NOMO-1 treated with DMSO at 0.1 percent for 48 hours (cell line): Measurements from ENCODE around the gene PRRC2B.

Source experiments
- DNase-seq: peaks from one replicate; lab custom pipeline; 2025; ENCODE audit not compliant: unreplicated experiment; lab: John Stamatoyannopoulos, UW

Gene PRRC2B

DNA sequence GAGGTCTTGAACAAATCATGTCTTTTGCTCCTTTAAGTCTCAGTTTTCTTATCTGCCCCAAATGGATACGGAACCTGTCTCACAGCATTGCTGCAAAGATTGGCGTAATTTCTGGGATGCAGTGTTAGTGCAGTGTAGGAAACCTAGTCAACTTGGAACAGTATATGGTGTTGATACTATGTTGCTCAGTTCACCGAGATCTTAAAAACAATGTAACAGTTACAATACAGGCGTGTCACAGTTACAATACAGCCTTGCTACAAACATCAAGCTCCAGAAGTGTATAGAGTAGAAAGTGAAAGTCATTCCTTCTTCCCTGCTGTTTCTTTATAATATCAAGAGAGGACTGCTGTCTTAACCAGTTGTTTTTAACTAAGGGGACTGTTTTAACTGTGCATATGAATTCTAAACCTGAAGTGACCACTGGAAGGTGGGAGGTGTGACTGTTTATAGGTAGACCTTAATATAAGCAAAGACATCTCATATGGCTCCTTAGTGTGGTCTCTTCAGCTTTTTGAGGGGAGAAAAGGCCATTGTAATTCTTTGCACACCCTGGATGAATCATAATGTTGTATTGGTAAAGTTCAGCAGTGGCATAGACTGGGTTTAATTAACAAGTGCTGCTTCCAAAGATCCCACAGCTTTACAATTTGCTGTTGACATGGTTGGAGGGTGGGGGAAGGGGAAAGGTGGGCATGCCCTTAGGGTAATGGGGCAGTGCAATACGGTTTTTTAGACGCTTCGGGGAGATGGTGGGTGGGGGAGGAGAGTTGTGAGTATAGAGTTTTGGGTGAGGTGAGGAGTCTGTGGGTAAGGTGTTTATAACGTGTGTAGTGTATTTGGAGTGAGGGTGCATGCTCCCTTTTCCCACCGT, 12.9 kb downstream of the PRRC2B start:
- DNase-seq: no peak

DNA sequence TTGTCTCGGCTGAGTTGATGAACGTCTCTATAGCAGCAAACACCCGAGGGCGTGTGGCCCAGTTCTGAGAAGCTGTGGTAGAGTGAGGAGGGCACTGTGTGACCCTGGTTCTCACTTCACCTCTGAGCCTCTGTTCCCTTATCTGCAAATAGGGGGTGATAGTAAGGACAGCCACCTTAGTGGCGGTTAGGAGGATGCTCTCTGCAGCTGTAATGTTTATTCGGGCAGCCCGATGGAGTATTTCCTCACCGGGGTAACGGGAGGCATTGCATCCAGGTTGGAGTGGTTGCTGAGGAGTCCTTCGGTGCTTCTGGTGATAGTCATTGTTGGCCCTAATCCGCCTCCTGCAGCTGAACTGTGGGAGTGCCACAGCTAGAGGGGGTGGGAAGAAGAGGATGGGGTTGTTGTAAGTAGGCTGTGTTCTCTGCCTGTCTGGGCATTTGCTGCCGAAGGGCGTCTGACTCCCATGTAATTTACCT, 13.9 kb downstream of the PRRC2B start:
- no peak for DNase-seq

DNA sequence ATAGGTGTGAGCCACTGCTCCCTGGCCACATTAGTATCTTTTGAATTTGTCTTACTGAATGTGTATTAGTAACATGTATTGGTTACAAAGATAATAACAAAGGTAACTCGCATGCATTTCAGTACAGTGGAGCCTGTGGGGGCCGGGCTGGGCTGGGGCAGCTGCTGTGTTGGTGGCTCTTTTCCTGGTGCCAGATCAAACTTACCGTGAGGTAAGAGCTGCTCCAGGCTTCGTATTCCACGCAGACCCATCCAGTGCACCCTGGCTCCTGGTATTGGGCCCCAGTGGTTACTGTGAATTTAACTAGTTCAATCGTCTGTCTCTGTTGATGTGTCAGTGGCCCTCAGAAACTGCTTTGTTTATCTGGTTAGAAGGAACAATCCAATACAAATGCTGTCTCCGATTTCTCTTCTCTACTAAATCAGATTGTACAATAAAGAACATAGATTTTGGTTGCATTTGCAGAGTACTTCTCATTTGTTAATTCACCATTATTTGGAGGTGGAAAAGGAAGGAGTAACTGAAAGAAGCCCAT, 15.6 kb downstream of the PRRC2B start:
- DNase-seq: no peak

DNA sequence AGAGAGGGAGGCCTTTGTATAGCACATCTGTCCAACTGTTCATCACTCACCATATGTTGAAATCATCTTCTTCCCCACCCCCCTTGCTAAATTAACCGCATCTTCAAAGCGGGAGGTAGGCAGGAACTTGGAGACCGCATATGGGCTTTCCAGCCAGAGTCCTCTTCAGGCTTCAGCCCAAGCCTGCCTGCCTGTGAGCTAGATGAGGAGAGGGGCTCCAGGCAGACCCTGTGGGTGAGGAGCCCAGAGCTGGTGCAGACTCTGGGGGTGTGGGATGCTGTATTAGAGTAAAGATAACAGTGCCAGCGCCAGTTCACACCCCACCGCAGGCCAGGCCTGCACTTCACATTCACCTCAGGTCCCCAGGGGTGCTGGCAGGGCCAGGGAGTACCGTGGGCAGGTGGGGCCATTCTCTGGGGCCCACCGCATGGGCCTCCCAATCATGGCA, 16.2 kb downstream of the PRRC2B start:
- DNase-seq: peak; percentile 86

DNA sequence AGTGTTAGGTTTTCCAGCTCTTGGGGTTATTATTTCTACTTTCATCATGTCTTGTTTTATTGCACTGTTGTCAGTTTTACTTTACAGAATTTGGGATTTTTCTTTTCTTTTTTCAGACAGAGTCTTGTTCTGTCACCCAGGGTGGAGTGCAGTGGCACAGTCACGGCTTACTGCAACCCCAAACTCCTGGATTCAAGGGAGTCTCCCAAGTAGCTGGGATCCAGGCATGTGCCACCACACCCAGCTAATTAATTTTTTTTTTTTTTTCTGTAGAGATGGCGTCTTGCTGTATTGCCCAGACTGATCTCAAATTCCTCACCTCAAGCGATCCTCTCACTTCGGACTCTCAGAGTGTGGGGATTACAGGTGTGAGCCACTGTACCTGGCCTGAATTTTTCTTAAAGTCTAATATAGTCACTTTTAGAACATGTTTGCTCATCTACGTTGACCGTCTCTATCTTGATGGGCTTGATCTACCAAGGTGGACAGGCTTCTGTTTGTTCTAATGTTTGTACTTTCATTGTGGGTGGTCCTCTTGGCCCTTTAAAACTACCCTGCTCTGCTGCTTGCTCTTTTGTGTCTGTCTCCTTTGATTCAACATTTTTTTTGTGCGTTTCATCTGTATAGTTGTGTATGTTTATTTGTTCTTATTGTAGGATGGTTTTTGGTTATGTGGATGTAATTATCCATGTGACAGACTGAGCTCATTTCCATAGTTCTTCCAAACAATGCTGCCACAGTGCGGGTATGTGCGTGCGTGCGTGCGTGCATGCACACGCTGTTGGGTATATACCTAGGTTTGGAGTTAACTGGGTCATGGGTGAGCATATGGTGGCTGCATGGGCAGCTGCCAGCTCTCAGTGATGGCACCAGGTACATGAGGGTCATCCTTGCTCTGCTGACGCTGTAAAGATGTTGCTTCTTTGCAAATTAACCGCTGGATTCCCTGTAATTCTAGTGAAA, 18.1 kb downstream of the PRRC2B start:
- DNase-seq: no peak

DNA sequence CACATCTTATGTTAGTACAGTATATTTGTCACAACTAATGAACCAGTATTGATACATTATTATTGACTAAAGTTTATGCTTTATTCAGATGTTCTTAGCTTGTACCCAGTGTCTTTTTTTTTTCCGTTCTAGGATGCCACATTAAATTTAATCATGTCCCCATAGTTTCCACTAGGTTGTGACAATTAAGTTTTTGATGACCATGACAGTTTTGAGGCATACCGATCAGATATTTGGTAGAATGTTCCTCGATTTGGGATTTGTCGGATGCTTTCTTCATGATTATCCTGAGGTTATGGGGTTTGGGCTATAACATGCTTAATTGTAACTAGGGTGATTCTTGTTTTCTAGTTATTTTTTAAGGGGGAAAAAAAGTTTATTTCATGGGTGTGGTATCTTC, 22.6 kb downstream of the PRRC2B start:
- no peak for DNase-seq

DNA sequence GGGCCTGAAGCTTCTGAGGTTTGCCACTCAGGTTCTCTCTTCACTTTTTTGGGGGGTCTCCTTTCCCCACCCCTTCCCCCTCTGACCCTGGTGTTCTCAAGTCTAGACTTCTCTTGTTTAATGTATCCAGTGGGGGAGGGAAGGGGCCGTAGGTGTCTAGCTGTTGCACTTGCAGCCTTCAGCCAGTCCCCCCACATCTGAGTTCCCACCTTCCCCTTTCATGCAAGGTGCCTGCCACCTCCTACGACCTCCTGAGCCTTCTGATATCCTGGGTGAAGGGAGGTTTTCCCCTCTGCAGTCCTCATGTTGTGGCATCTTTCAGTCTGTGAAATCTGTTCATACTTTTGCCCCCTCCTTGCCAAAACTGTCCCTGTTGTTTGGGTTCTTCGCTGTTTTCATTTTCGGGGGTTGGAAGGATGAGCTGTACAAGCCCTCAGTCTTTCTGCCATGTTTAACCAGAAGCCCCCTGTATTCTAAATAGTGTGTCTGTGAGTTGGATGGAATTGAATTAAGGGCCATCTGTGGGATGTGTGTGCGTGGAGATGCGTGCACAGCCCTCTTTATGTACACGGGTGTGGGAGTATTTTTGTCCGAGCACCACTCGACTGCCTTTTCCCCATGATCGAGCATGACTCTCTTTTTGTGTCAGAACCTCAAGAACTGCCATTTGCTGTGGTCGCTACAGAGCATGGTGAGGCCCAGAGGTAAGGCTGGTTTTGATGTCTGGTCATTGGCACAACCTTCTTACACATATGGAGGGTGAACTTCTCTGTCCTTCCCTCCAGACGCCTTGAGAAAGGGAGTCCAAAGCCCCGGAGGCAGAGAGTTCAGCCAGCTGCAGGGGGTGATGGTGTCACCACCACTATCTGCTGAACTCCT, 23.6 kb downstream of the PRRC2B start:
- no peak for DNase-seq

DNA sequence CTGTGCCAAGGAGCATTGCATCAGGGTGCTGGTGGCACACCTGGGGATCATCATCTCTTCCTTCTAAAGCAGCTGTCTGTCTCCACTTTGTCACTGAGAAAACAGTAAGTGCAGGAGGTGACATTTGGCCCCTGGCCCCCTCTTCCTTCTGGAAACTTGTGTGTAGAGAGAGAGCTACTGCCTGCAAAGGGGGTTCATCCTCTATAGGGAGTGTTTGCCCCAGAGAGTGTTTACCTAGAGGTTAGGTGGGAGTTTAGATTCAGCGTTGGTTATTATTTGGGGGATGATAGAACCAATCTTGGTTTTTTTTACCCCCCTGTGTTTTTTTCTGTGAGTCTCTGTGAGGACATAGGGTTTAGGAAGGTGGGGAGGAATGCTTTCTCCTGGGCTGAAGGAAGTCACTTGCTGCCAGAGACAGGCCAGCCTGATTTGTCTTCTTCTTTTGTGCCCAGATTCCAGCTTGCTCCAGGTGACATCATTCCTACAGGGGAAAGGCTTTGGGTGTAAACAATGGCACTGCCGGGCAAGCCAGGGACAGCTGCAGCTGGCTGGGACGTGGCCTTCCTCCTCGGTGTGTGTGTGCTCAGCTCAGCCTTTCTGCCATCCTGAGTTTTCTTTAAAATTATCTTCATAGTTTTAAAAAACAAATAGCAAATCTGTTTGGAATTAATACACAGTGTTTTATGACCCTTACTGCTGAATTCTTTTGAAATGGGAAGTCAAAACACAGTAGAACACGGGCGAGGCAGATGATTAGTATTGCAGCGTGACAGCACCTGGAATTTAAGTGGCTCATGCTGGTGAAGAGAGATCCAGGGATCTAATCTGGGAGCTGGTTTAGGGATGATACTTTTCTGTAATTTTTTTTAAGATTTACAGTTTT, 24.5 kb downstream of the PRRC2B start:
- no peak for DNase-seq

DNA sequence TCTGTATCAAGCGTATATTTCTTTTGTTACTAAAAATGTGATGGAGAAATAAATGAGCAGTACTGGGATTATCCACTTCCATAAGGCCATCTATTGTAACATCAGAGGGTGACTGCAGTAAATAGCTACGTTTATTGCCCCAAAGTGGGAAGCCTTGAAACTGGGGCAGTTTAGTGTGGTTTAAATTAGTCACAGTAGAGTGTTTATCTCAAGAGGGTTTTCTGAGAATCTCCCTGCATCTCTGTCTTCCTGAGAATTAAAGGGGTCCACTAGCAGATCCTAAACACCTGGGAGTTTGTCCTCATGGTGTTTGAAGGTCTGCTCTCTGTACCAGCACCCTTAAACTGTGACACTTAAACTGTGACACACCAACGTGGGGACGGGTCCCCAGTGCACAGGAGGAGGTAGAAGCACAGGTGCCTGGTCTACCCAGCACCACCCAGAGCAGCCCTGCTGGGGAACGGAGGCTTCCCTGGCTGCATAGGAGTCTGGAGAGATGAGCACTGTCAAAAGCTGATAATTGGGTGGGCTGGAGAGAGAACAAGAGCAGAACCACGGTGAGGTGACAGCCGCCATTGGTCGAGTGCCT, 25.2 kb downstream of the PRRC2B start:
- no peak for DNase-seq

DNA sequence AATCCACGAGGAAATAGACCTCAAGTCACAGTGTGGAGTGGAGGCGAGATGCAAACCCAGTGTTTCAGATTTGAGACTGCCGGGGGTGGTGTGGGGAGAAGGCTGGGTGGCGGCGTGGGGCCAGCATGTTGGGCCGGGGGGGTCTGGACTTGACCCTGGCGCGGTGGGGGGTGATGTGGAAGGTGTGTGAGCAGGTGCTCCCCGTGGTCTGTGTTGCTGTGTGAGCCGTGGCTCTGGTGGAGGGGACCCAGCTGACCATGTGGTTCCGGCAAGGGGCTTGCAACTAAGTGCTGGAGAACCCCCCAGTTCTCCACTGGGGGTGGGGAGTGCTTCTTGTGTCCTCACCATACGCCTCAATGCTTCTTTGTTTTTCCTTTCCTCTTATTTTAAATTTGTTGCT, 25.8 kb downstream of the PRRC2B start:
- DNase-seq: no peak

DNA sequence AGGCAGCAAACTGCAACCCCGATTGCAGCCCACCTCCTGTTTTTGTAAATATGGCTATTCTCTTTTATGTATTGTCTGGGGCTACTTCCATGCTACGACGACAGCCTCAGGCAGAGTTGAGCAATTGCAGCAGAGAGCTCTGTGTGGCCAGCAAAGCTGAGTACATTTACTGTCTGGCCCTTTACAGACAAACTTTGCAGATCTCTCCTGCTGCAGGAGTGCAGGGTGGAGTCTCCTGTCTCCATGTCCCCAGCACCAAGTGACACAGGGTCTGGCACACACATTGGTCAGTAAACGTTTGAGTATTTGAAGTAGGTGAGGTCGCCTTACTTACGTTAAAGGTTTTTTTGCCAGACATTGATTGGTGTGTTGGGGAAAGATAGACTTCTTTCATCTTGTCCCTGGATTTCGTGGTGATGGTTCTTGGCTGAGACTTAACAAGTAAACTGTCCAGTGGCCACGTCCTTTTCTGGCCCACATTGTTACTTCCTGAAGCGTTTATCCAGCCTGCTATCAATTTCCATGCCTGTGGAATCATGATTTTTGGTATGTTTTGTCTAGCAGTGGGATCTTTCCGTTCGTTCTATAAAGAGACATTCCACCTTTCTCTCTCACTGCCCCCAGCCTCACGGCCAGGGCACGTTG, 27.2 kb downstream of the PRRC2B start:
- peak; percentile 6 for DNase-seq

DNA sequence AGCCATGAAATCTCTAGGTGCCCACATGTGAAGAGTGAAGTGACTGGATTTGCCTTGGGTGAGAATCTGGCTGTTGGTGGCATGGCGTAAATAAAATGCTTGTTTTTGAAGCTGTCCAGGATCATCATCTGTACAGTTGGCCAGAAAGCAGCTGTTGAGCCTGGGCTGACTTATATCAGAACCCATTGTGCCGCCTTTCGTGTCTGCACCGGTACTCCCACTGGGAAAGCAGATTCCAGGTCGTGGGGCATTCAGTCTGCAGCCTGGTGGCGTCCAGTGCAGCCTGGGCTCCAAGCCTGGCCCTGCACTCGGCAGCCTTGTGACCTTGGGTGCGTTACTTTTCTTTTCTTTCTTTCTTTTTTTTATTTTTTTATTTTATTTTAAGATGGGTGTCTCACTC, 27.8 kb downstream of the PRRC2B start:
- DNase-seq: no peak

DNA sequence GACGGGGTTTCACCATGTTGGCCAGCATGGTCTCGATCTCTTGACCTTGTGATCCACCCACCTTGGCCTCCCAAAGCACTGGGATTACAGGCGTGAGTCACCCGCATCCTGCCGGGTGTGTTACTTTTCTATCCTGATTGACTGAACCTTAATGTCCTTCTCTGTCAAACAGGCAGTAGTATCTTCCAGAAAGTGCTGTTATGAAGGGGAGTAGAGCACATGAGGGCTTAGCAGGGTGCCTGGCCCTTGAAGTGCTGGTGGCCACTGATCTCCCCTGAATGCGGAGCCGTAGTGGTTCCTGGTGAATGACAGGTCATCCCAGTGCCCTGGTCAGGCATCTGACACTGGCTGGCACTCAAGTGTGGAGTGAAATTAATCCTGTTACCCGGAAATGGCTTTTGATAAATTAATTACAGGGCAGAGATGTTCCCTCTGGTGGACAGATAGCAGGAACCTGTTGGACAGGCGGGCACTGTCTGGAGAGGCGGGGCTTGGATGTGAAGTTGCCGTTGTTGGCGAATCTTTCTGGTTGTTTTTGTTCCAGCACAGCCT, 28.4 kb downstream of the PRRC2B start:
- DNase-seq: no peak

DNA sequence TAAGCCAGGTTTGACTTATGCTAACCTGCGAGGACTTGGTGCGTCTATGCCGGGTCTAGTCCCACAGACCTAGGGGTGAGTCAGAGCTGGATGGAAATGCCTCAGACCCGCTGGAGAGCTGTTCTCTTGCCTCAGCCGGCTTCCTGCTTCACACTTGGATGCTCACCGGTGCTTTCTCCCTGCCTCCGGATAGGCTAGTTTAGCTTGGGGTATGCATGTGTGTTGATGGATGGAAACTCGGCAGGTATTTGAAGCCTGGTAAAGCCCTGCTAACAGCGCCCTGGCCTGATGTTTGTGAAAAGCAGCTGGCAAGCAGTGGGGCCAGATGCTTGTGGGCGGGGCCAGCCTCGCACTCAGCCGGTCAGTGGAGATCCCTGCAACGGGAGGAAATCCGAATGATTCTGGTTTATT, 29.3 kb downstream of the PRRC2B start:
- no peak for DNase-seq

DNA sequence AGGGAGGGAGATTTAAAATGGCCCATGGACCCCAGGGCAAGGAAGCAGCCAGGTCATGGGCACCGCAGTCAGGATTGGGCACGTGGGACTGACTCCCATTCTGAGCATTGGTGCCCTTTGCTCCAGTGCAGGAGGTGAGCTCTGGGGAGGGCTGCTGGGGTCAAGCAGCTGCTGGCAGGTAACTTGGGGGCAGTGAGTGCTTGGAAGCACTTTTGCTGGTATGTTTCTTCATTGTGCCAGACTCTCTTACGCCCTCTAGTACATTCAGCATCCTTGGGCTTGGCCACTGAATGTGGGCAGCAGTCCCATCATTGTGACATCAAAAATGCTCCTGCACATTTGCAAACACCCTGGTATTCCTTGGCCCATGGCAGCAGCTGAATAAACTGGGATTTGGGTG, 32.7 kb downstream of the PRRC2B start:
- DNase-seq: no peak

DNA sequence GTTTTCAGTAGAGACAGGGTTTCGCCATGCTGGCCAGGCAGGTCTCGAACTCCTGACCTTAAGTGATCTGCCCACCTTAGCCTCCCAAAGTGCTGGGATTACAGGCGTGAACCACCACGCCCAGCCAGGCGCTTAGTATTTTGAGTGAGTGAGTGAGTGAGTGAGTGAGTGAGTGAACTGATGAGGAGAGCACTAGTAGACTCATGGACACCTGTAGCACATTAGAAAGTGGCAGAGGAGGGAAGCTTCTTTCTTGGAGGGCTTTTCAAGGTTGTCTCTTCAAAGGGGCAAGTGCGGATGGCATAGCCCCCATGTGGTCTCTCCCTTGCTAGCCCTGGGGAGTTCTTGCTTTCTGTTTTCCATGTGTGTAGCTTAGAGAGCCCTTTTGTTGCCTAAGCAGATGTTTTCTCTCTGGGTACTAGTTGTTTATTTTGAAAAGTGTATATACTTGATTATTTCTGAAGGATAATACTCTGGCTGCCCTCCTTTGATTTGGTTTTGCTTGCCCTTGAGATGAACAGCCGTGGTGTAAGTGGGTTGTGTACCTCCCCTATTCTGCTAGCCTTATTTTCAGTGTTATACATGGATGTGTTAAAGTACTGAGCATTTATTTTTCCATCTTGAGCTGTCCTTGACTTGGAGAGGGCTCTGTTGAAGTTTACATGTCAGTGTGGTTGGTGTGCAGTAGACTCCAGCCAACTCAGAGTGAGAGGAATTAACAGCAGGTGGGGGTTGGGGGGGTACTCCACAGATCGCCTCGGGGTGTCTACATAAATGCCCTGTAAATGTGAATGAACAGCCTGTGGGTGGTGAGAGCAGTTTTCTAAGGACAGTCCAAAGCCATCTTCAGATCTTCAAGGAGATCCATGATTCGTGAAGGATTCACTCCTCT, 35.5 kb downstream of the PRRC2B start:
- DNase-seq: no peak

DNA sequence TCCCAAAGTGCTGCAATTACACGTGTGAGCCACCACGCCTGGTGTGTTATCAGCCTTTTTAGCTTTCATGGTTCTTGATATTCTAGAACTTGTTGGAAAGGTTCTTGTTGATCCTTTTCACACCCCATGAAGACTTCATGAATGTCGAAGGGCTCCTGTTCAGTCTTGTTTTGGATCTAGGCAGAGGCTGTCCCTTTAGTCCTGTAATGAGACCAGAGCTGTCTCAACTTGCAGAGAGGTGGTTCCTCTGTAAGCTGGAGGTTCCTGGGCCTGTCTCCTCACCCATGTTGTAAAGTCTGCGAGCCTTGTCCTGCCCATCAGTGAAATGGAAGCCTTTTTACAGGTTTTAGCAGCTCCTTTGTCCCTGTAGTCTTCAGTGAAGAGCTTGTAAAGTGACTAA, 38.2 kb downstream of the PRRC2B start:
- DNase-seq: no peak
